ENCODE data around the gene SPATA2L. TPM values are rescaled to one million over a fixed set of nuclear protein-coding genes. Genes with fewer than 3 reads are reported as not detected.
"Not testable (repeated sequence)": the region's sequence is repeated elsewhere in the genome, so short reads cannot be mapped to it uniquely, and the experiment has no call there.

SPATA2L gene
- total RNA-seq, 1 experiment from 2014 or later = 13.7 TPM

DNA sequence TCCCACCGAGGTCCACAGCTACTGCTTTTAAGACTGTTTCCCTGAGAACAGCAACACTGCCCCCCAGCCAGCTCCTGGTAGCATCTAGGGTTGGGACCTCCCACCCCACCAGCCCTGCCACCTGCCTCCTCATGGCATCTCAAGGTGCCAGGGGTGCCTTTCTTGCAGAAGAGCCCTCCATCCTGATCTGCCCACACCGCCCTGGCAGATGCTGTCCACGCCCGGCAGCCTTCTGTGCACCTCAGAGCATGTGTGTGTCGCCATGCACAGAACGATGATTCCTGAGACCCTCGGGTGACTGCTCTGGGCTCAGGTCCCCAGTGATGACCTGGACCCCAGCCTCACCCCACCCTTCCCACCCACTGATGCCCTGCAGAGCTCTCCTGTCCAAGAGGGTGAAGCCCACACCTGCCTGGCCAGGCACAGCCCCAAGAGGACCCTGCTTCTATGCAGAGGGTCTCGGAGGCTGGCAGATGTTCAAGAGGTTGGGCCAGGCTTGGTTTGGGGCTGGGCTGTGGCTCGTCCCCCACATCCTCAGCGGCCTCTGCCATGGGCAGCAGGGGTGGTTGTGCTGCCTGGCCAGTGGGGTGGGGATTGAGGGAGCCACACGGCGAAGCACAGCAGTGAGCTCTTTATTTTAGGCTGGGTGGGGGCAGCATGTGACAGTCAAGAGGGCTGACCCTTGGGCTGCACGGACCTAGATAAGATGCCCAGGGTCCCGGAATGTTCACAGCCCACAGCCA lies 5.2 kb upstream of the SPATA2L start:
- DNase-seq (ENCODE audit: low read depth) = no peak

DNA sequence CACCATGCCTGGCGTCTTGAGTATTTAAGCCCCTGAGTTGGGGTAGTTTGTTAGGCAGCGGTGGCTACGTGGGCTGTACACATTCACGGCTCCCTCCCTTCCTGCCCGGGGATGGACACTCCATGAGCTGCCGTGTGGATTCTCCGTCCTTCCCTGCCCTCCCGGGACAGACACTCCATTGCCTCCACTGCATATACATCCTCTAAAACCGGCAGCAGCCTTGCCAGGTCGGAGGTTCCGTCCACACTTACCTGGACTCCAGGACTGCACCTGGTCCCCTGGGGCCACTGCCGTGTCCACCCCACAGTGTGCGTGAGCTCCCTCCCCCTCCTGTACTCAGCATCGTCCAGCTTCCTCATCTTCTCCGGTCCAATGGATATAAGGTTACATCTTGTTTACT lies 3.5 kb upstream of the SPATA2L start:
- DNase-seq (ENCODE audit: low read depth) = no peak

DNA sequence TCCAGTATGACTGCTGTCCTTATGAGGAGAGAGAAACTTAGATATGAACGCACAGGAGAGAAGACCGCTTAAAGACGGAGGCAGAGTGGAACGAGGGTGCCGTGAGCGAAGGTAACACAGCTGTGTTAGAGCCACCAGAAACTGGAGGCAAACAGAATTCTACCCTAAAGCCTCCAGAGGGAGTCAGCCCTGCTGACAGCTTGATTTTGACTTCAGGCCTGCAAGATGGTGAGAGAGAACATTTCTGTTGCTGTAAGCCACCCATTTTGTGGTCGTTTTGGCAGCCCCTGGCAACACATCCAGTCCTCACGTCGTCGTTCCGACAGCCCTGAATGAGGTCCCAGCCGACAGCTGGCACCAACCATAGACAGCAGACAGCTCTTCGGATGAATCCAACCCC lies 2.8 kb upstream of the SPATA2L start:
- DNase-seq (ENCODE audit: low read depth) = no peak

DNA sequence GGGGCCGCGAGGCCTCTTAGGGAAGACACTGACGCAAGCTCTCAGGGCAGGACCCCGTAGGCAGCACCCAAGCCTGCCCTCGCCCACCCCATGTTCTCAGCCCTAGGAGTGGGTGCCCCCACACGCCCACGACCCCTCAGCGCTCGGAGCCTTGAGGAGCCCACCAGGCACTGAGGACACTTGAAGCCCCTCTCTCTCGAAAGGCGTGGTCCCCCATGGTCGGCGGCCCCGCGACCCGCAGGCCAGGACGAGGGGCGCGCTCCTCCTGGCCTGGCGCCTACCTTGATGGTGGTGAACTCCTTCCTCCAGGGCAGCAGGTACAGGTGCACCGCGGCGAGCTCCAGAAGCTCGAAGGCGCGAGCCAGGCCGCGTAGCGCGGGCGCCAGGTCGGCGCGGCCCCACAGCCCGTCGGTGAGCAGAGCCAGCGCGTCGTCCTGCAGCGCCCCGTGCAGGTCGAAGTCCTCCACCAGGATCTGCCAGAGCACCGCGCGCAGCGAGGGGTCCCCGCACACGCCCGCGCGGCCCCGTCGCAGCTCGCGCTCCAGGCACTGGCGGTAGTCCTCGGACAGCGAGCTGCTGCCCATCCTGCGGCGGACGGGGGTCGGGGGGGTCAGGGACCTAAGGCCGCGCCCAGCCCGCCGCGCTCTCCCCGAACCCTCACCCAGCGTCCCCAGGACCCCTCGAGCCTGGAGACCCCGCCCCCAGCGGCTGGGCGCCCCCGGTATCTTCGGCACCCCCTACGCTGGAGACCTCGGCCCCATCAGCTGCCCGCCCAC lies 668 bp downstream of the SPATA2L start:
- no peak for DNase-seq (ENCODE audit: low read depth)

DNA sequence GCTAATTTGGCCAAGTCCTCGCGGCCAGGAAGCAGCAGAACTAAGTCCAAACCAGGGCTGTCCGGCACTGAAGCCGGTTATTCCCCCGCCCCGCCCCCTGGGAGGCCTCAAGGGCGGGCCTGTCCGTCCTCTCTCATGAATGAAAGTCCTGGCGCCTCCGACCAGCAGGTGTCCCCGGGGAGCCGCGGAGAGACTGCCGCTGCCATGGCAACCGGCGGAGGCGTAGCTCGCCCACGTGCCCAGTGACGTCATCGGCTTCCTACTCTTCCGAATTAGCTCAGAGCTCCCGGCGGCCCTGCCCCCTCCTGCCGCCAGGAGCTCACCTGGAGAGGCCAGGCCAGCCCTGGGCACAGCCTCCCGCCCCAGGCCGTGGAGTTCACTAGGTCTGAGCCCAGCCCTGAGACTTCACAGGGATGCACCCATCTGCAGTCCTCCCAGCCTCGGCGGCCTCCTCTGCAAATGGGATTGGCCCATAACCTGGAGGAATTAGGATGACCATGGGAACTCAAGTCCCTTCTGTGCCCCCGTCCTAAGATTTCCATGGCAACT lies 1.3 kb downstream of the SPATA2L start:
- DNase-seq (ENCODE audit: low read depth) = peak; percentile 95

DNA sequence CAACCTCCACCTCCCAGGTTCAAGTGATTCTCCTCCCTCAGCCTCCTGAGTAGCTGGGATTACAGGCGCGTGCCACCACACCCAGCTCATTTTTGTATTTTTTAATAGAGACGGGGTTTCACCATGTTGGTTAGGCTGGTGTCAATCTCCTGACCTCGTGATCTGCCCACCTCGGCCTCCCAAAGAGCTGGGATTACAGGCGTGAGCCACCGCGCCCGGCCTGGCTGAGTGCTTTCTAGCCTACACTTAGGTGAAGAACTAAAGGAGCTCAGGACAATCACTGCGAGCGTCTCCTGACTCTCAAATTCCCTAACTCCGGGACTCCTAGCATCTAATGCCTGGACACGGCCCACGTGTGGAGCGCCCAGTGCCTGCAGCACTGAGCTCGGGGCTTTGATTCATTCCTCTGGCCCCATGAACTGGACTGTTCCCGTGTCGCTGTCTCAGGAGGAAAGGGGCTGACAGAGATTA lies 1.8 kb downstream of the SPATA2L start:
- DNase-seq (ENCODE audit: low read depth) = not testable (repeated sequence)

DNA sequence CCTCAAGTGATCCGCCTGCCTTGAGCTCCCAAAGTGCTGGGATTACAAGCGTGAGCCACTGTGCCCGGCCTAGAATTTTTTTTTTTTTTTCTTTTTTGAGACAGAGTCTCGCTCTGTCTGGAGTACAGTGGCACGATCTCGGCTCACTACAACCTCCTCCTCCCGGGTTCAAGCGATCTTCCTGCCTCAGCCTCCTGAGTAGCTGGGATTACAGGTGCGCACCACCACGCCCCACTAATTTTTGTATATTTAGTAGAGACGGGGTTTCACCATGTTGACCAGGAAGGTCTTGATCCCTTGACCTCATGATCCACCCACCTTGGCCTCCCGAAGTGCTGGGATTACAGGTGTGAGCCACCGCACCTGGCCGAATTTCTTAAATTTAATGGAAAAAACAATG lies 2.8 kb downstream of the SPATA2L start:
- DNase-seq (ENCODE audit: low read depth) = not testable (repeated sequence)

DNA sequence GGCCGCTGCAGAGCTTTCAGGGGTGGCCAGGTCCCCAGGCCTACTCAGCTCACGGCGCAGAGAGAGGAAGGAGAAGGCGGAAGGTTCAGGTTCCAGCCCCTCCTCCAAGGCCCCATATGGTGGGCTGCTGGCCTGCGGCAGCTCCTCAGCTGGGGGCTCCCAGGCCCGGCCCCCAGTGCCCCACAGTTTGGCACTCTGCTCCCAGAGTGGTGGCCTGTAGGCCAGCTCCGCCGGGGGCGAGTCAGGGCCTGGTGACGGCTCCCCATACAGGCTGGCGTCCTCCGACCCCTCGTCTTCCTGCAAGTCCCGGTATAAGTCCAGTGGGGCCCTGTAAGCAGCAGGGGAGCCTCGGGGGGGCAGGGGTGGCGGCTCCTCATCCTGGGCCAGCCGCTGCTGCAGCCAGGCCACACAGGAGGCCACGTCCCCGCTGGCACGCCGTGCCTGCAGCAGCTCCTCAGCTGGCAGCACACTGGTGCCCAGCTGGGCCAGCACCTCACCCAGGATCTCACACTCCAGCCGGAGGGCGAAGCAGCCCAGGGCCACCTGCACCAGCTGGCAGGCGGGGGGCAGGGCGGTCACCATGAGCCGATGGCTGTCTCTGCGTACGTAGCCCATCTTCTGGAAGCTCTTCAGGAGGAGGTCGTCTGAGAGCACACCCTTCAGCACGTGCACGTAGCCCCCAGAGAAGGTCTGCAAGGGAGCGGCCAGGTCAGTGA lies 3.7 kb downstream of the SPATA2L start:
- DNase-seq (ENCODE audit: low read depth) = no peak

DNA sequence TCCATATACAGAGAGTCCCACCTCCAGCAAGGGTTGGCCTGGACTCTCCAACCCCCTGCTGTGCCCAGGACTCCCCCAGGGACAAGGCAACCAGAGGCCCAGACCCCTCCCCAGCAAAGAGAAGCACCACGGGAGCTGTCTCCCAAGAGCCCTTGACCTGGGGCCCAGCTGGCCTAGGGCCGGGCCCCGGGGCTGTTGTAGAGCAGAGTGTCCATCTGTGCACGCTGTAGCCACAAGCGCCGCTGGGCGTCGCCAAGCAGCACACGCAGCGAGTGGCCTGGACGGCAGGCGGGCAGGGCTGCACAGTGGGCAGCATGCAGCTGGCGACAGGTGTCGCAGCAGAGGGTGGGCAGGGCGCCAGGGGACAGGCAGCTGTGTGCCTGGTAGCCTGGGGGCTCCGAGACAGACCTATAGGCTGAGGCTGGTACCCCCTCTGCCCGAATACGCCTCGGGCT lies 4.3 kb downstream of the SPATA2L start:
- no peak for DNase-seq (ENCODE audit: low read depth)

DNA sequence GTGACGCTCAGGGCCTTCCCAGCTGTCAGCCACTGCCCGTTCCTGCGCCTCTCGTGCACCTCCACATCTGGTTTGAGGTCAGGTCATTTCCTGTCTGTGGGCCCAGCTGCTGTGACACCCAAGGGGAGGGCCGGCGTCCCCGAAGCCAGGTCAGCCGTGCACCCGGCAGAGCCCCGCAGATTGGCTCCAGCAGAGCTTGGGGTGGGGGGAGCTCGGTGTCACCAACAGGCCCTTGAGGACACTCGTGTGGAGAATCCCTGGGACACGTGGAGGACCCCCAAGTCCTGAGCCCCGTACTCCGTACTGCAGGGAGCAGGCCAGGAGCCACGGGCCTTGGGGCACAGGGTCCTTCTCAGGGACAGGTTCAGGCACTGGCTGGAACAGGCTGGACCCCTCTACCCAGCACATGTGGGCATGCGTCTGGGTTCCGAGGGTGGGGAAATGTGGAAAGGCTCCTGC lies 4.8 kb downstream of the SPATA2L start:
- no peak for DNase-seq (ENCODE audit: low read depth)

DNA sequence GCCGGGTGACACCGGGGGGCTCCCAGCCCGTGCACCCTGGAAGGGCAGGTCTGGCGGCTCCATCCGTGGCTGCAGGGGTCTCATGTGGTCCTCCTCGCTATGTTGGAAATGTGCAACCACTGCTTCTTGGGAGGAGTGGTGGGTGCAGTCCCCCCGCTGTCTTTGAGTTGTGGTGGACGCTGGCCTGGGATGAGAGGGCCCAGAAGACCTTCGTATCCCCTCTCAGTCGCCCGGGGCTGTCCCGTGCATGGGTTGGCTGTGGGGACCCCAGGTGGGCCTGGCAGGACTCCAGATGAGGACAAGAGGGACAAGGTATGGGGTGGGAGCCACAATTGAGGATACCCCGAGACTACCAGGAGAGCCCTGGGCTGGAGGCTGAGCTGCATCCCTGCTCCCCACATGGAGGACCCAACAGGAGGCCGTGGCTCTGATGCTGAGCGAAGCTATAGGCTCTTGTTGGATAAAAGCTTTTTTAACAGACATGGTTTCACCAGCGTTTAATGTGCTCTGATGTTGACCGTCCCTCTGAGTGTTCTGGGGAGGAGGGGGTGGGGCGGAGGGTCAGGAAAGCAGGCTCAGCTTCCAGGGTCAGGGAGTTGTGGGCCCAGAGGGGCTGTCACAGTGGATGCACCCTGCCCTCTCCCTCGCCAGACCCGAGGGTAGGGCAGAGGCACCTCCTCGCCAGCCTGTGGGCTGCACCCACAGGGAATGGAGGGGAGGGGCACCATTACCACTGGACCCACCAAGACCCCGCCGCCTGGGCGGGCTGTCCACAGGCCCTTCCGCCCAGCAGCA lies 5.4 kb downstream of the SPATA2L start:
- DNase-seq (ENCODE audit: low read depth) = no peak

DNA sequence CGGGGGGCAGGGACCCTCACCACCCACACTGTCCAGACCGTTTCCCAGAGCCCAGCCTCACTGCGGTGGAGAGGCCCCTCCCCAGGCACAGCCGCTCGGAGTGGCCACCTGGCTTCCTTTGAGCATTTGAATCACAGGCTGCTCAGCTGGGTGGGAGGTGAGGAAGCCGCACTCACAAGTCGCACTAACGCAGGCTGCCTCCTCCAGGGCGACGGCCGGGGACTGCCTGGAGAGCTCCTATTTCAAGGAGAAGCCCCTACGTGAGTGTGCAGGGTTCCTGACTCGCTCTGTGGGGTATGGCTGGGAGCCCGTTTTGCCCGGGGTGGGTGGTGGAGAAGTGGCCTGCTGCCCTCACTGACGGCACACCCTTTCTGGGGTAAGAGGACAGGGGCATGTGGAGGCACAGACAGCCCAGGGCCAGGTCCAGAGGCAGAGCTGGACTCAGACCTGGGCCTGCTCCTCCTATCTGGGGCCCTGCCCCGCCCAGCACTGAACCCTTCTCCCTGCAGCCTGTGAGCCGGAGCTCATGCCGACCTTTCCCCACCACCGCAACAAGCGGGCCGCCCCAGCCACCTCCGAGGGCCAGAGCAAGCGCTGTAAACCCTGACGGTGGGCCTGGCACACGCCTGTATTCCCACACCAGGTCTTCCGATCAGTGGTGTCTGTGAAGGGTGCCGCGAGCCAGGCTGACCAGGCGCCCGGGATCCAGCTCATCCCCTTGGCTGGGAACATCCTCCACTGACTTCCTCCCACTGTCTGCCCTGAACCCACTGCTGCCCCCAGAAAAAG lies 6.2 kb downstream of the SPATA2L start:
- no peak for DNase-seq (ENCODE audit: low read depth)

DNA sequence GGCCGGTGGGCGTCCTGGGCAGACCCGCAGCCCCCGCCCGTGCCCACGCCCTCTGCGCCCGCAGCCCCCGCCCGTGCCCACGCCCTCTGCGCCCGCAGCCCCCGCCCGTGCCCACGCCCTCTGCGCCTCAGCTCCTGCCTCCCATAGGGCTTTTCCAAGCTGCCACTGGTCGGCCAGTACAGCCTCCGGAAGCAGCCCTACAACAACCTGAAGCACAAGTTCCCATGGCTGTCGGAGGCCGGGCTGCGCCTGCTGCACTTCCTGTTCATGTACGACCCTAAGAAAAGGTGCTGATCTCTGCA lies 6.8 kb downstream of the SPATA2L start:
- not testable (repeated sequence) for DNase-seq (ENCODE audit: low read depth)

DNA sequence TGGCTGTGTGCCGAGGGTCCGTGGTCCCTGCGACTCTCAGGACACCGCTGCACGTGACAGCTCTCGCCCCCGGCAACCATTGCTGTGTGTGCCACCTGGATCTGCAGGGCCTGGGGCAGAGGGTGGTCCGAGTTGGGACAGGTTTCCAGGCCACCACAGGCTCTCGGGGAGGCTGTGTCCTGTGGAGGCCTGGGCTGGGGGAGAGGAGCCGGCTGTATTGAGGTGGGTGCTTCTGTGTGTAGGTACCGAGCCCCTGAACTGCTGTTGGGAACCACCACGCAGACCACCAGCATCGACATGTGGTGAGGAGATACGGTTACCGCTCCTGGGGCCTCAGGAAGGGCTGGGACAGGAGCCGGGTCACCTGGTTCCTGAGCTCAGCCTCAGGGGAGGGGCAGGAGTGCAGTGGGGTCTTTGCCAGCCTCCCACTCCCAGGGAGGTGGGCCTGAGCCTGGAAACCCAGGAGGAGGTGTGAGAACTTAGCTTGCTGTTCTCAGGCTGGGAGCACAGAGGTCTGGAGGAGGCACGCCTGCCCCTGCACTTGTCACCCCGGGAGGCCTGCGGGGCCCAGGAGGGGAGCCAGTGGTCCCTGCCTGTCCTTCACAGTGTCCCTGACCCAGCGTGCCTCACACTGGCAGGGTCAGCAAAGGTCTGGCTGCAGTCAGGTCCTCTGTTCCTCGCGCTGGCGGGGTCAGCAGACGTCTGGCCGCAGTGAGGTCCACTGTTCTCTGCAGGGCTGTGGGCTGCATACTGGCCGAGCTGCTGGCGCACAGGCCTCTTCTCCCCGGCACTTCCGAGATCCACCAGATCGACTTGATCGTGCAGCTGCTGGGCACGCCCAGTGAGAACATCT lies 7.3 kb downstream of the SPATA2L start:
- no peak for DNase-seq (ENCODE audit: low read depth)

DNA sequence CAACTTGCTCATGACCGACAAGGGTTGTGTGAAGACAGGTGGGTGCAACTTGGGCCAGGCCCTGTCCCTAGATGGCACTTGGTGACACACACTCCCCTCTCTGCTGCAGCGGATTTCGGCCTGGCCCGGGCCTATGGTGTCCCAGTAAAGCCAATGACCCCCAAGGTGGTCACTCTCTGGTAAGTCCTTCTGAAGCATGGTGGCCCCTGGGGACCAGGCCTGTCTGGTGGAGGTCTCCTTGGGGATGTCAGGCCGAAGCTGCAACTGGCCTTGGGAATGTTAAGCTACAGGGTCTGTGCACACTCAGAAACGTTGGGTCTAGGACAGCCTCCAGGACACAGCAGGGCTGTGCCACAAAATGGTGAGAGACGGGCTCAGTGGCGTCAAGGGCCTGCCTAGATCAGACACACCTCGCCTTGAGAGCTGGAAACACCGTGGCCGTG lies 8.2 kb downstream of the SPATA2L start:
- DNase-seq (ENCODE audit: low read depth) = no peak

DNA sequence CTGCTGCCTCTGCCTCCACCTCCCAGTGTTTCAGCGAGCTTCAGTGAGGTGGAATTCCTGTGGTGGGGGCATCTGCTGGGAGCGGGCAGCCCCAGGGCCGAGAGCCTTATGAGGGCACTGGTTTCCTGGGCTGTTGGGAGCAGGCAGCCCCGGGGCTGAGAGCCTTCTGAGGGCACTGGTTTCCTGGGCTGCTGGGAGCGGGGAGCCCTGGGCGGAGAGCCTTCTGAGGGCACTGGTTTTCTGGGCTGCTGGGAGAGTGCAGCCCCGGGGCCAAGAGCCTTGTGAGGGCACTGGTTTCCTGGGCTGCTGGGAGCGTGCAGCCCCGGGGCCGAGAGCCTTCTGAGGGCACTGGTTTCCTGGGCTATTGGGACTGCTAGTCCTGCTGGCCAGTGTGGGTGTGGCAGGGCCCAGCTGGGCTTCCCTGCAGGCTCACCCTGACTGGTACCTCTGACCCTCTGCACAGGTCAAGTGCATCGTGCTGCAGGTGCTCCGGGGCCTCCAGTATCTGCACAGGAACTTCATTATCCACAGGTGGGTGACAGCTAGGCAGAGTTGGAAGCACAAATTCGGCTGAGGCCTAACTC lies 9.4 kb downstream of the SPATA2L start:
- DNase-seq (ENCODE audit: low read depth) = no peak

DNA sequence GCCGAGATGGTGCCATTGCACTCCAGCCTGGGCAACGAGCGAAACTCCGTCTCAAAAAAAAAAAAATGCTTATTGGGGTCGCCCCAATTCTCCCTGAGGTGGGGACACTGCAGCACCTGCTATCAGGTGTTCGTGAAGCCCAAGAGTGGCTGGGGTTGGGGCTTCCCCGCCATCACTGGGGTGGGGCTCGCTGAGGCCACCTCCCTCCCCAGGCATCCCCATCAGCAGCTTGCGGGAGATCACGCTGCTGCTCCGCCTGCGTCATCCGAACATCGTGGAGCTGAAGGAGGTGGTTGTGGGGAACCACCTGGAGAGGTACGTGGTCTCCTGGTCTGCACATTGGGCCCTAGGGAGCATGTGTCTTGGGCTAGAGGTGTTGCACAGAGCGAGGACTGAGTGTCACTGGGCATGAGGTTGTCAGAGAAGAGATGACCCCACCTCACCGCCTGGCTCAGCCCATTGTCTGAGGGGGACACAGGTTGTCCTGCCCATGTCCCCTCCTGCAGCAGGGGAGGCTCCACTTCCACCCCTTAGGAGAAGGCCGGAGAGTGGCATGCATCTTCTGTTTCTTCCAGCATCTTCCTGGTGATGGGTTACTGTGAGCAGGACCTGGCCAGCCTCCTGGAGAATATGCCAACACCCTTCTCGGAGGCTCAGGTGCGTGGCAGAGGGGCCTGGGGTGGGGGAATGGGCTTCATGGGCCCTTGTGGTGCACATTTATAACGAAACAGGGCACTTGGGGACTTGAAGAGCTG lies 10.1 kb downstream of the SPATA2L start:
- DNase-seq (ENCODE audit: low read depth) = no peak

DNA sequence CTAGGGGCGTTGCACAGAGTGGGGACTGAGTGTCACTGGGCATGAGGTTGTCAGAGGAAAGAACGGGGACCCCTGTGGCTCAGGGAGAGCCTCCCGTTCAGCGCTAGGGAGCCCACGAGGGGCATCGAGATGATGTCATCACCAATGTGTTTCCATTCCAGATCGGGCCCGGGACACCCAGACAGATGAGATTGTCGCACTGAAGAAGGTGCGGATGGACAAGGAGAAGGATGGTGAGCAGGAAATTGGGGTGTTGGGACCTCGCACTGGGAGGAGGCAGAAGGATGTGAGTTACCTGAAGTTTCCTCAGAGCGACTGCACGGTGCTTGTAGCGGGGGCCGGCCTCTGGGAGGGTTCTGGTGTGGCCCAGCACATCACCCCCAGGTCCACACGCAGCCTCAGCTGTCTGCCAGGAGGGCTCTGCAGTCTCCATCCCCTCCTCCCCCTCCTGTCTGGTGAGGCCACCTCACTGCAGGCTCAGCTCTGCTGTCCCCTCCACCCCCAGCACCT lies 11.1 kb downstream of the SPATA2L start:
- DNase-seq (ENCODE audit: low read depth) = no peak
